SH-SY5Y (cell line): ENCODE results near the gene AKR7A2.
"Not testable (repeated sequence)": the region's sequence is repeated elsewhere in the genome, so short reads cannot be mapped to it uniquely, and the experiment has no call there.

Experiments
- GATA2 ChIP-seq: IDR thresholded peaks from 2 replicates; pipeline ENCODE4 v1.6.1; 2011; ENCODE audit warnings: mild to moderate bottlenecking, low read depth, low read length
- GATA3 ChIP-seq: IDR thresholded peaks from 2 replicates; pipeline ENCODE4 v1.6.1; 2011; ENCODE audit warnings: low read depth, mild to moderate bottlenecking, low read length, moderate library complexity

GRCh38 chr1:19288324-19289241, 23.4 kb downstream of the AKR7A2 start, which contains the start of gene AKR7A3:
- TF ChIP-seq GATA3, GATA2: not testable (repeated sequence)
